ENCODE results near the gene CYP2A6. TPM values are rescaled to one million over a fixed set of nuclear protein-coding genes. Genes with fewer than 3 reads are reported as not detected.
"Not testable (repeated sequence)": the region's sequence is repeated elsewhere in the genome, so short reads cannot be mapped to it uniquely, and the experiment has no call there.

The CYP2A6 gene
- total RNA-seq, 1 donor from 2014 or later = not detected

GRCh38 chr19:40819479-40820234, 30.6 kb downstream of the CYP2A6 start:
- DNase-seq (ENCODE audit: low read depth, low spot score) = not testable (repeated sequence)

- not testable (repeated sequence) for DNase-seq (ENCODE audit: low read depth, low spot score)
Measured at GRCh38 chr19:40818480-40819399, 31.5 kb downstream of the CYP2A6 start.

GRCh38 chr19:40815223-40815622, 35.0 kb downstream of the CYP2A6 start:
- no peak for DNase-seq (ENCODE audit: low read depth, low spot score)

GRCh38 chr19:40813182-40813581, 37.1 kb downstream of the CYP2A6 start:
- DNase-seq (ENCODE audit: low read depth, low spot score) = no peak

- DNase-seq (ENCODE audit: low read depth, low spot score) = not testable (repeated sequence)
Measured at GRCh38 chr19:40812571-40812970, 37.7 kb downstream of the CYP2A6 start.

- DNase-seq (ENCODE audit: low read depth, low spot score) = no peak
Measured at GRCh38 chr19:40811478-40812341, 38.5 kb downstream of the CYP2A6 start.

- DNase-seq (ENCODE audit: low read depth, low spot score) = not testable (repeated sequence)
Measured at GRCh38 chr19:40810649-40811408, 39.4 kb downstream of the CYP2A6 start.

GRCh38 chr19:40810160-40810559, 40.1 kb downstream of the CYP2A6 start:
- no peak for DNase-seq (ENCODE audit: low read depth, low spot score)

- no peak for DNase-seq (ENCODE audit: low read depth, low spot score)
Measured at GRCh38 chr19:40809358-40810086, 40.7 kb downstream of the CYP2A6 start.

- no peak for DNase-seq (ENCODE audit: low read depth, low spot score)
Measured at GRCh38 chr19:40808497-40808896, 41.8 kb downstream of the CYP2A6 start.

GRCh38 chr19:40808021-40808325, 42.3 kb downstream of the CYP2A6 start:
- no peak for DNase-seq (ENCODE audit: low read depth, low spot score)

- no peak for DNase-seq (ENCODE audit: low read depth, low spot score)
Measured at GRCh38 chr19:40807147-40808020, 42.9 kb downstream of the CYP2A6 start.

GRCh38 chr19:40806423-40807146, 43.7 kb downstream of the CYP2A6 start:
- DNase-seq (ENCODE audit: low read depth, low spot score) = peak; percentile 94

GRCh38 chr19:40805258-40805868, 44.9 kb downstream of the CYP2A6 start:
- DNase-seq (ENCODE audit: low read depth, low spot score) = no peak

- no peak for DNase-seq (ENCODE audit: low read depth, low spot score)
Measured at GRCh38 chr19:40804783-40805242, 45.4 kb downstream of the CYP2A6 start.

- no peak for DNase-seq (ENCODE audit: low read depth, low spot score)
Measured at GRCh38 chr19:40803857-40804782, 46.1 kb downstream of the CYP2A6 start.

All from pulmonary artery endothelial cell (primary cell).